Hematopoietic multipotent progenitor cell (in vitro differentiated cells): ENCODE results near the gene SLC44A5. TPM values are rescaled to one million over a fixed set of nuclear protein-coding genes. Genes with fewer than 3 reads are reported as not detected.

ENCODE experiments used
- DNase-seq, 3 donors: peaks; one replicate each; pipeline ENCODE4 v3.0.0-alpha.2; 2011 to 2015; ENCODE audit warnings: low read depth in 2 of 3, low spot score in 2 of 3
- total RNA-seq: library from RNA; depleted of rRNA; stranded (reverse); fragments of >200 nt; gene quantifications from one replicate; pipeline ENCODE4 v1.2.3, GENCODE V29; 2012

Gene SLC44A5
- total RNA-seq, 1 donor: 3.5 TPM

GRCh38 chr1:75589637-75590036 lies 21.3 kb downstream of the SLC44A5 start:
- no peak for DNase-seq

DNA sequence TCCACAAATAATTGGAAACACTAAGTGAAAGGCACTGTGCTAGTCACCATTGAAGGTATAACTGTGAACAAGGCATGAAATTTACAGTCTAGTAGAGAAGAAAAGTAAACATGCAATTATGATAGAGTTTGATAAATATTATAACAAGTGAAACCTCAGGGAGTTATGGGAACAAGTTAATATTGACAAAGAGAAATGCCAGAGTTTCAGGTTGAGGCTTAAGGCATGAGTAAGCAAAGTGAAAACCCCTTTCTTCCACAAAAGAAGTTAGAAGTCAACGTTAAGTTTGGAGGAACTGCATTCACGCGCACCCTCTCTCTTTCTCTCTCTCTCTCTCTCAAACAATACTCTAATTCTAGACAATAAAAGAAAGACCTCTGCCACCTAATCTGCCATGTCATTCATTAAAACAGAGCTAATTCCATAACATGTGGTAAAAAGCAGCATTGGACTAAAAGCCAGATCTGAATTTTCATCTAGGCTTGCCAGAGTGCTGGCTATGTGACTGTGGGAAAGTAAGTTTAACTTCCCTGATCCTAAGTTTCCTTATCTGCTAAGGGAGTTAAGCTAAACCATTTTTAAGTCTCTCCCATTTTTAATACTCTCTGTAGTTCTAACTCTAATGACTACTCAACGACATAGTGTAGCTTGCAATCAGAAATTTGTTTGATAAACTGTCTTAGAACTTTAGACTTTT lies 22.0 kb downstream of the SLC44A5 start:
- DNase-seq: no peak

GRCh38 chr1:75587692-75588091 lies 23.2 kb downstream of the SLC44A5 start:
- no peak for DNase-seq

DNA sequence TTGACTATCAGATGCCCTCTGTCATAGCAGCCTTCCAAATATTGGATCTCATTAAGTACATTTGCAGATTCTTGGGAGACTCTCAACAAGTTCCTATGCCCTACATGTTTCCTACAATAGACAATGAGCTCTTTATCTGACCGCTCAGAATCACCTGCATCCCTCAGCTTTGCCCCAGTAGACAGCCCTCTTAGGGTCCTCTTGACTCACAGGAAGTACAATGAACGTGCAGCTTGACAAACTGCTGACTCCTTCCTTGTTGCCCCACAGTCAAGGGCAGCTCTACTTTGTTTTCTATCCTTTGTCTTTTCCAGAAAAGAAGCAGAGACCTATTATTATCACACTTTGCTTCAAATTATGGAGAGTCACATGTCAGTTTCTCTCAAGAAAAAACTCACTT lies 27.6 kb downstream of the SLC44A5 start:
- no peak for DNase-seq

DNA sequence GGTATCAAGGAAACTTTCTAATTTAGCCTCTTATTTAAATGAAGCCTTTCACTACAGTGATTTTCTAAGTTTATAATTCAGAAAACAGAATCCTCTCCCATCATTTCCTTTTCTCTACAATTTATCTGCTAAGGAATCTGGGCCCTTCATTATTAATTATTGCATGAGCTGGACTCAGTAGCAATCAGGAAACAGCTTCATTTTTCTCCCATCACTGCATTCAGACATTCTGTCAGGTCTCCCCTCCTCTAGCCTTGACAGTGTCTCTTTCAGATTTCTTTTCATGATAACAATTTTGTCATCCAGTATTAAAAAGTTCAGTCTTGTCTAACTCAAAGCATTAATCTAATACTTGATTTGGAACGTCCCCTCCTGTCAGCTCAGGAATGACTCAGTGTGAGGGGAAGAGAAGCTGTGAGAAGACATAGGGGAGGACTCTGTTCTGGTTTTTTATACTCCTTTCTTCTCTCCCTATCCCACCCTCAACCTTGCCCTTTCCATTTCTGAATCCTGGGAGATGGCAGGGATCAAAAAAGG lies 28.1 kb downstream of the SLC44A5 start:
- DNase-seq: no peak

DNA sequence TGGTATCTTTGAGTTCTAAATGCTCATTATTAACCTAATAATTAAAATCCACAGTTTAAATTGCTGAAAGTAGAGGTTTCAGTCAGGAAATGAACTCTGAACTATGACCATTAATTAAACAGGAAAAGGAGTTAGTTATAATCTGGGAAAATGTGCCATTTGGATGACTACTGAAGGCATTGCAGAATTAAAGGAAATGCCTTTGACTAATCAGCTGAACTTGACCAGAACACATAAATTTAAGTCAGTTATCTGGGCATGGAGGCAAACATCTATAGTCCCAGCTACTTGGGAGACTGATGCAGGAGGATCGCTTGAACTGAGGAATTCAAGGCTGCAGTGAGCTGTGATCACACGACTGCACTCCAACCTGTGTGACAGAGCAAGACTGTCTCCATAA lies 31.9 kb downstream of the SLC44A5 start:
- DNase-seq: no peak

DNA sequence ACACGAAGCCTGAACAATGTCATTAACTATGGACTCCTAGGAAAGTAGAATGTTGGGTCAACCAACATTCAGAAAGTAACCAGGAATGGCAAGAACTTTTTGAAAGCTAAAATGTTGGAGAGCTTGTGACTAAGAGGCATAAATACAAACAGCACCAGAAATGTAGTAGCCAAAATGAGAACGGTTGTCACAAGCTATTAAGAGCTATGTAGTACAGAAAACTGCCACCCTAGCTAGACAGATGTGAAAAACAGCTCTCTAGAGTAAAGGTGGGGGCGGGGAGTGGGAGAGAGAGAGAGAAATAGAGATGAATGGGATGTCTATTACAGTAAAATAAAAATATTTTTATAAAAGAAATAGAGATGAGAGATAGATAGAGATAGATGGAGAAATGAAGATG lies 35.1 kb downstream of the SLC44A5 start:
- no peak for DNase-seq

GRCh38 chr1:75567191-75567590 lies 43.7 kb downstream of the SLC44A5 start:
- DNase-seq: no peak

DNA sequence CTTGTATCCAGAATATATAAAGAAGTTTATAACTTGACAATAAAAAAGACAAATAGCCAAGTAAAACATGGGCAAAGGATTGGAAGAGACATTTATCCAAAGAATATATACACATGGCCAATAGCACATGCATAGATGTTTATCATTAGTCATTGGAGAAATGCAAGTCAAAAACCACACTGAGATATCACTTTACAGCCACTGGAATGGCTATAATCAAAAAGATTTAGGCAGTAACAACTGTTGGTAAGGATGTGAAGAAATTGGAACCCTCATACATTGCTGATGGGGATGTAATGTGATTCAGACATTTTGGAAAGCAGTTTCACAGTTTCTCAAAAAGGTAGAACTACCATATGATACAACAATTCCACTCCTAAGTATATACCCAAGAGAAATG lies 51.1 kb downstream of the SLC44A5 start:
- DNase-seq: no peak

- DNase-seq: no peak
Observed at GRCh38 chr1:75559136-75559535, 51.8 kb downstream of the SLC44A5 start.

GRCh38 chr1:75554870-75555269 lies 56.0 kb downstream of the SLC44A5 start:
- no peak for DNase-seq

DNA sequence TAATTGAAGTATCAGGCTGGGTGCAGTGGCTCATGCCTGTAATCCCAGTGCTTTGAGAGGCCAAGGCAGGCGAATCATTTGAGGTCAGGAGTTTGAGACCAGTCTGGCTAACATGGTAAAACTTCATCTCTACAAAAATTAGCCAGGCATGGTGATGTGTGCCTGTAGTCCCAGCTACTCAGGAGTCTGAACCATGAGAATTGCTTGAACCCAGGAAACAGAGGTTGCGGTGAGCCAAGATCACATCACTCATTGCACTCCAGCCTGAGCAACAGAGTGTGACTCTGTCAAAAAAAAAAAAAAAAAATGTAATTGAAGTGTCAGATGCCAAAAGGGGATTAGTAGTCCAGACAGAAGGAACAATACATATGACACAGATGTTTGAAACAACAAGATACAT lies 56.7 kb downstream of the SLC44A5 start:
- no peak for DNase-seq

- no peak for DNase-seq
Observed at GRCh38 chr1:75550559-75550958, 60.4 kb downstream of the SLC44A5 start.

GRCh38 chr1:75548721-75549480 lies 62.0 kb downstream of the SLC44A5 start:
- no peak for DNase-seq

GRCh38 chr1:75543705-75544104 lies 67.2 kb downstream of the SLC44A5 start:
- no peak for DNase-seq

GRCh38 chr1:75542818-75543570 lies 67.9 kb downstream of the SLC44A5 start:
- no peak for DNase-seq

DNA sequence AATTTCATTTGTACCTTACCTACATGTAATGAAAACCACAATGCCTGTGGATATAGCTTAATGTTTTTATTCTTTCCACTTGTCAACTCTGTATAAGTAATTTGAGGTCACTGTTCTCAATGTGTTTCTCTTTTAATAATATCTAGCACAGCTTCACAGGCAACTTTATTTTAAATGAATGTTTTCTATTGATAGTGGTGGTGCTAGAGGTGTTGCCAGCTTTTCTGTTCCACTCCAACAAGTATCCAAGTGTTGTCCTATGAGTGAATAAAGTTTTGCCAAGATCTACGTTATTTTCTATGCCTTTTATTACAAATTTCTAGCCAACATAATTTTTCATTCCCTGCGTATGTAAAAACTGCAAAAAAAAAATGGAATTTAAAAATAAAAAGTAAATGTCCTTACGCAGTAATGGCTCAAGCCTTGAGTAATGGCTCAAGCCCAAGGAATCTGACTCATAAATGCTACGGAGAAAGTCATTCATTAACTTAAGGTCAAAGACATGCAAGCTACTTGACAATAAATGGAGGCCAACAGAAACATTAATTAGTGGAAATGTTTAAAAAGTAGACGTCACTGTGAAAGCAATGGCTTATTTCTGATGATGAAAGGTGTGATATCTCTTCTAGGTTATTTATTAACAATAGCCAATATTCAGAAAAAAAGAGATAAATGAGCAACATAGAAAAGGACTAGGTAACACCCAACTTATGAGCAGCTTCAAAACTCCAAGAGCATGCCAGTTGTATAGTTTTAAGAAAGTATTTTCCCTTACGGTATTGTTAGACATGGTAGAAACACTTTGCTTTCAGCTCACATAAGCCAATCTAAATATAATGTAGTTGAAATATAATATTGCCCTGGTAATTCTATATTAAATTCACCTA lies 71.4 kb downstream of the SLC44A5 start:
- no peak for DNase-seq

GRCh38 chr1:75533085-75533484 lies 77.8 kb downstream of the SLC44A5 start:
- DNase-seq: no peak

GRCh38 chr1:75531570-75531969 lies 79.3 kb downstream of the SLC44A5 start:
- DNase-seq: no peak

DNA sequence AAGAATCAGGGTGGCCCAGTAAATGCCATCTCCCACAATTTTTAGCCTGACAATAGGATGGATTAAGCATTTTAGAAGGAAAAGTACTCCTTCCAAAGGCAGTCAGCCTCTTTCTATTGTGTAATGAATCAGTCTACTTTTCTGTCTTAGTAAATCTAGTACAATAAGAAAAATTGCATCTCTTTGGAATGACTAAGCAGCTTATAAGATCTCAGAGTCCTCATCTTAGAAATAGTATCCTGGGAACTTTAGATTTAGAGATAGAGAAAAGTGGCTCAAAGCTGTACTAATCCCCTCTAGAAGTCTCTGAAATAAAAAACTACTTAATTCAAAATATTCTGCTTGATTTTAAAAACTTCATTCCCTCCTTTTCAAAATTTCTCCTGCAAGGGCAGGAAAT lies 81.4 kb downstream of the SLC44A5 start:
- DNase-seq: no peak
